Ishikawa (cell line): ENCODE measurements around the gene NSUN6.

ENCODE experiments used
- CEBPB ChIP-seq: IDR thresholded peaks from 2 replicates; pipeline ENCODE4 v1.6.1; 2012
- CREB1 ChIP-seq: IDR thresholded peaks from 2 replicates; pipeline ENCODE4 v1.6.1; 2012; ENCODE audit warnings: low read depth
- EGR1 ChIP-seq: IDR thresholded peaks from 2 replicates; pipeline ENCODE4 v1.6.1; 2012
- EP300 ChIP-seq: IDR thresholded peaks from 2 replicates; pipeline ENCODE4 v1.6.1; 2012; ENCODE audit warnings: borderline replicate concordance
- FOXM1 ChIP-seq: IDR thresholded peaks from 2 replicates; pipeline ENCODE4 v1.6.1; 2012; ENCODE audit warnings: low read depth, borderline replicate concordance
- NFIC ChIP-seq: IDR thresholded peaks from 2 replicates; pipeline ENCODE4 v1.6.1; 2012
- RAD21 ChIP-seq: IDR thresholded peaks from 2 replicates; pipeline ENCODE4 v1.6.1; 2012; ENCODE audit warnings: low read depth
- TAF1 ChIP-seq: IDR thresholded peaks from 2 replicates; pipeline ENCODE4 v1.6.1; 2012; ENCODE audit warnings: low read depth, mild to moderate bottlenecking
- TCF12 ChIP-seq: IDR thresholded peaks from 2 replicates; pipeline ENCODE4 v1.6.1; 2012; ENCODE audit warnings: low read depth
- TEAD4 ChIP-seq: IDR thresholded peaks from 2 replicates; pipeline ENCODE4 v1.6.1; 2012
- YY1 ChIP-seq: IDR thresholded peaks from 2 replicates; pipeline ENCODE4 v1.6.1; 2012; ENCODE audit warnings: low read depth
- ZBTB7A ChIP-seq: IDR thresholded peaks from 2 replicates; pipeline ENCODE4 v1.6.1; 2012; ENCODE audit warnings: low read depth
- TF ChIP-seq, protein P1 (sequence below): IDR thresholded peaks from 2 replicates; pipeline ENCODE4 v1.6.1; 2012
- TF ChIP-seq, protein P2 (sequence below): IDR thresholded peaks from 2 replicates; pipeline ENCODE4 v1.6.1; 2012
- TF ChIP-seq, protein P3 (sequence below): IDR thresholded peaks from 2 replicates; pipeline ENCODE4 v1.6.1; 2012; ENCODE audit warnings: low read depth, mild to moderate bottlenecking

Gene NSUN6

GRCh38 chr10:18649364-18649959 is 1.9 kb downstream of the NSUN6 start:
- TF ChIP-seq TCF12 = no peak
- TF ChIP-seq TAF1 = no peak
- no peak for TF ChIP-seq TEAD4

GRCh38 chr10:18647945-18648344 is 3.4 kb downstream of the NSUN6 start:
- TF ChIP-seq YY1 (no peak), ZBTB7A (no peak), TEAD4 (no peak), TAF1 (no peak), EP300 (no peak), RAD21 (no peak), FOXM1 (no peak), EGR1 (no peak), CEBPB (no peak), TCF12 (no peak), NFIC (no peak), CREB1 (no peak)
- TF ChIP-seq, protein P1, sequence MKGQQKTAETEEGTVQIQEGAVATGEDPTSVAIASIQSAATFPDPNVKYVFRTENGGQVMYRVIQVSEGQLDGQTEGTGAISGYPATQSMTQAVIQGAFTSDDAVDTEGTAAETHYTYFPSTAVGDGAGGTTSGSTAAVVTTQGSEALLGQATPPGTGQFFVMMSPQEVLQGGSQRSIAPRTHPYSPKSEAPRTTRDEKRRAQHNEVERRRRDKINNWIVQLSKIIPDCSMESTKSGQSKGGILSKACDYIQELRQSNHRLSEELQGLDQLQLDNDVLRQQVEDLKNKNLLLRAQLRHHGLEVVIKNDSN = no peak
- TF ChIP-seq, protein P2, sequence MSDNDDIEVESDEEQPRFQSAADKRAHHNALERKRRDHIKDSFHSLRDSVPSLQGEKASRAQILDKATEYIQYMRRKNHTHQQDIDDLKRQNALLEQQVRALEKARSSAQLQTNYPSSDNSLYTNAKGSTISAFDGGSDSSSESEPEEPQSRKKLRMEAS = no peak
- TF ChIP-seq, protein P3, sequence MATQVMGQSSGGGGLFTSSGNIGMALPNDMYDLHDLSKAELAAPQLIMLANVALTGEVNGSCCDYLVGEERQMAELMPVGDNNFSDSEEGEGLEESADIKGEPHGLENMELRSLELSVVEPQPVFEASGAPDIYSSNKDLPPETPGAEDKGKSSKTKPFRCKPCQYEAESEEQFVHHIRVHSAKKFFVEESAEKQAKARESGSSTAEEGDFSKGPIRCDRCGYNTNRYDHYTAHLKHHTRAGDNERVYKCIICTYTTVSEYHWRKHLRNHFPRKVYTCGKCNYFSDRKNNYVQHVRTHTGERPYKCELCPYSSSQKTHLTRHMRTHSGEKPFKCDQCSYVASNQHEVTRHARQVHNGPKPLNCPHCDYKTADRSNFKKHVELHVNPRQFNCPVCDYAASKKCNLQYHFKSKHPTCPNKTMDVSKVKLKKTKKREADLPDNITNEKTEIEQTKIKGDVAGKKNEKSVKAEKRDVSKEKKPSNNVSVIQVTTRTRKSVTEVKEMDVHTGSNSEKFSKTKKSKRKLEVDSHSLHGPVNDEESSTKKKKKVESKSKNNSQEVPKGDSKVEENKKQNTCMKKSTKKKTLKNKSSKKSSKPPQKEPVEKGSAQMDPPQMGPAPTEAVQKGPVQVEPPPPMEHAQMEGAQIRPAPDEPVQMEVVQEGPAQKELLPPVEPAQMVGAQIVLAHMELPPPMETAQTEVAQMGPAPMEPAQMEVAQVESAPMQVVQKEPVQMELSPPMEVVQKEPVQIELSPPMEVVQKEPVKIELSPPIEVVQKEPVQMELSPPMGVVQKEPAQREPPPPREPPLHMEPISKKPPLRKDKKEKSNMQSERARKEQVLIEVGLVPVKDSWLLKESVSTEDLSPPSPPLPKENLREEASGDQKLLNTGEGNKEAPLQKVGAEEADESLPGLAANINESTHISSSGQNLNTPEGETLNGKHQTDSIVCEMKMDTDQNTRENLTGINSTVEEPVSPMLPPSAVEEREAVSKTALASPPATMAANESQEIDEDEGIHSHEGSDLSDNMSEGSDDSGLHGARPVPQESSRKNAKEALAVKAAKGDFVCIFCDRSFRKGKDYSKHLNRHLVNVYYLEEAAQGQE = no peak

DNA sequence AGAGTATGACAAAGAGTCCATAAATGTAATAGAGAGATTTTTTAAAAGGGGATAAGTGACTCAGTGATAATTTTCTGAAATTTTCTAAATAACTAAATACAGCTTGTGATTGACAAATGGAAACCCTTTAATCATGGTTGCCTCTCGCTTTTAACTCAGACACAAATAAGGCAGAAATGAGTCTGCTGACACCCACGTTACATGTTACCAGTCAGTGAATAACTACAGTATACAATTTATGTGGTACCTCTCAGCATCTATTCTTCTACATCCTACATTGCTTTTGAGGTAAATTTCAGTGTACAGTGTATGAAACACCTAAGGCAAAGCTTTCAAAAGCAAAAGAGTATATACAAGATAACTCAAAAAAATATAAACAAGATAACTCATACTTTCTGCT is 4.2 kb downstream of the NSUN6 start:
- no peak for TF ChIP-seq CREB1
- no peak for TF ChIP-seq FOXM1
- no peak for TF ChIP-seq RAD21
- no peak for TF ChIP-seq TAF1
- TF ChIP-seq ZBTB7A = no peak
- TF ChIP-seq, protein P3 = no peak
- TF ChIP-seq, protein P1 = no peak
- TF ChIP-seq EP300 = no peak
- TF ChIP-seq EGR1 = no peak
- TF ChIP-seq YY1 = no peak
- TF ChIP-seq TCF12 = no peak
- no peak for TF ChIP-seq CEBPB
- TF ChIP-seq, protein P2 = no peak
- TF ChIP-seq TEAD4 = no peak
- TF ChIP-seq NFIC = no peak

- TF ChIP-seq RAD21 = no peak
- TF ChIP-seq, protein P3 = no peak
- TF ChIP-seq, protein P1 = no peak
- TF ChIP-seq NFIC = no peak
- TF ChIP-seq TEAD4 = no peak
- no peak for TF ChIP-seq TCF12
- no peak for TF ChIP-seq CEBPB
- TF ChIP-seq CREB1 = no peak
- TF ChIP-seq, protein P2 = no peak
- TF ChIP-seq EP300 = no peak
- no peak for TF ChIP-seq ZBTB7A
Observed at GRCh38 chr10:18635995-18636394, 15.4 kb downstream of the NSUN6 start.
